ENCODE data around the gene GNPTAB. TPM values are rescaled to one million over a fixed set of nuclear protein-coding genes. Genes with fewer than 3 reads are reported as not detected.

The GNPTAB gene
- total RNA-seq, 1 donor from 2014 or later, result 24.7 TPM

GRCh38 chr12:101732318-101732717, 98.4 kb downstream of the GNPTAB start:
- TF ChIP-seq CTCF (conservative IDR thresholded peaks at IDR 0.05; ENCODE audit: low read depth, low read length), result no peak
- DNase-seq (ENCODE audit: low read depth), result no peak
- H3K4me3 ChIP-seq (ENCODE audit: low read depth, low read length), result no peak overlapping the region

- no peak for TF ChIP-seq CTCF (conservative IDR thresholded peaks at IDR 0.05; ENCODE audit: low read depth, low read length)
- no peak for DNase-seq (ENCODE audit: low read depth)
- no peak overlapping the region for H3K4me3 ChIP-seq (ENCODE audit: low read depth, low read length)
Observed at GRCh38 chr12:101729842-101730241, 100.9 kb downstream of the GNPTAB start.

- no peak overlapping the region for H3K4me3 ChIP-seq (ENCODE audit: low read depth, low read length)
- DNase-seq (ENCODE audit: low read depth), result no peak
- TF ChIP-seq CTCF (conservative IDR thresholded peaks at IDR 0.05; ENCODE audit: low read depth, low read length), result no peak
Observed at GRCh38 chr12:101727098-101727497, 103.7 kb downstream of the GNPTAB start.

- DNase-seq (ENCODE audit: low read depth), result no peak
- H3K4me3 ChIP-seq (ENCODE audit: low read depth, low read length), result no peak overlapping the region
- no peak for TF ChIP-seq CTCF (conservative IDR thresholded peaks at IDR 0.05; ENCODE audit: low read depth, low read length)
Observed at GRCh38 chr12:101722392-101722791, 108.4 kb downstream of the GNPTAB start.

GRCh38 chr12:101720118-101720517, 110.6 kb downstream of the GNPTAB start:
- TF ChIP-seq CTCF (conservative IDR thresholded peaks at IDR 0.05; ENCODE audit: low read depth, low read length), result no peak
- H3K4me3 ChIP-seq (ENCODE audit: low read depth, low read length), result no peak overlapping the region

GRCh38 chr12:101719566-101719965, 111.2 kb downstream of the GNPTAB start:
- no peak for DNase-seq (ENCODE audit: low read depth)
- TF ChIP-seq CTCF (conservative IDR thresholded peaks at IDR 0.05; ENCODE audit: low read depth, low read length), result no peak
- no peak overlapping the region for H3K4me3 ChIP-seq (ENCODE audit: low read depth, low read length)

More at GRCh38 chr12:101720118-101720517, 110.6 kb downstream of the GNPTAB start:
- no peak for DNase-seq (ENCODE audit: low read depth)

GRCh38 chr12:101714877-101715444, 115.8 kb downstream of the GNPTAB start:
- TF ChIP-seq CTCF (conservative IDR thresholded peaks at IDR 0.05; ENCODE audit: low read depth, low read length), result no peak
- H3K4me3 ChIP-seq (ENCODE audit: low read depth, low read length), result no peak overlapping the region
- no peak for DNase-seq (ENCODE audit: low read depth)
